GM12878 (cell line): Measurements from ENCODE around the gene MAP1LC3A. TPM values are rescaled to one million over a fixed set of nuclear protein-coding genes. Genes with fewer than 3 reads are reported as not detected.

Experiments used
- ATAC-seq: fragments of 200-7000 bp; cut with Tn5 transposase; 3 replicates; pipeline ENCODE4 v1.9.1; 2020; ENCODE audit warnings: mild to moderate bottlenecking, moderate library complexity
- BruUV-seq: library from RNA; stranded (reverse); fragments of 400-500 nt; replicated peaks from 2 replicates; lab custom pipeline; 2021; lab: Mats Ljungman, UMichigan
- CTCF ChIA-PET: fragments of 300-600 bp; sonication (Branson Sonifier 250); formaldehyde crosslinking; extraction: SDS; loops from one replicate; lab custom pipeline; 2021; ENCODE audit warnings: inconsistent platforms; lab: Yijun Ruan, JAX
- POLR2A ChIA-PET: fragments of 350-600 bp; formaldehyde crosslinking; extraction: SDS; loops from one replicate; lab custom pipeline; 2021; ENCODE audit warnings: inconsistent platforms; lab: Charles Lee
- RAD21 ChIA-PET: fragments of 300-600 bp; sonication (Branson Sonifier 250); formaldehyde crosslinking; loops from one replicate; lab custom pipeline; 2023; ENCODE audit warnings: antibody characterized with exemption; ENCODE audit not compliant: unreplicated experiment; lab: Charles Lee
- SMC1A ChIA-PET: fragments of 300-600 bp; sonication (Branson Sonifier 250); formaldehyde crosslinking; loops from one replicate; lab custom pipeline; 2023; ENCODE audit not compliant: unreplicated experiment, uncharacterized antibody; lab: Charles Lee
- DNase-seq: peaks from one replicate; pipeline ENCODE4 v3.0.0-alpha.2; 2011; ENCODE audit warnings: low read depth, low spot score
- FAIRE-seq: peaks from 3 replicates; lab custom pipeline; 2011; peaks lifted over from hg19 to GRCh38; lab: Jason Lieb, UNC
- H2AFZ ChIP-seq: 2 replicates; pipeline ENCODE4 v1.6.0; 2011; ENCODE audit warnings: low read depth, low read length, control low read depth; ENCODE audit not compliant: control insufficient read depth
- H3K27ac ChIP-seq: 2 replicates; pipeline ENCODE4 v1.5.1; 2011; ENCODE audit warnings: control low read depth; ENCODE audit not compliant: control insufficient read depth, insufficient read depth
- H3K27me3 ChIP-seq, 2 experiments: replicated peaks in 1 of 2; 2 replicates each; pipeline versions ENCODE4 v1.6.0 to v1.6.1; 2011; ENCODE audit warnings: low read length in 1 of 2; ENCODE audit not compliant: control insufficient read depth in 2 of 2, insufficient read depth in 2 of 2
- H3K36me3 ChIP-seq, 2 experiments: 2 replicates each; pipeline ENCODE4 v1.5.1; 2011; ENCODE audit warnings: low read length in 1 of 2; ENCODE audit not compliant: control insufficient read depth in 2 of 2, insufficient read depth in 2 of 2
- H3K4me1 ChIP-seq: 2 replicates; pipeline ENCODE4 v1.6.1; 2011; ENCODE audit warnings: mild to moderate bottlenecking, low read length, moderate library complexity, mixed read lengths; ENCODE audit not compliant: control insufficient read depth, insufficient read depth
- H3K4me2 ChIP-seq: 2 replicates; pipeline ENCODE4 v1.6.0; 2011; ENCODE audit warnings: control low read depth; ENCODE audit not compliant: control insufficient read depth, insufficient read depth
- H3K4me3 ChIP-seq: fragments of 200-600 bp; sonication (generic); 2 replicates; pipeline ENCODE4 v1.5.1; 2016
- H3K79me2 ChIP-seq: 2 replicates; pipeline ENCODE4 v1.6.0; 2011; ENCODE audit warnings: low read length; ENCODE audit not compliant: control insufficient read depth, insufficient read depth
- H3K9ac ChIP-seq: 2 replicates; pipeline ENCODE4 v1.8.0; 2011; ENCODE audit warnings: low read length, control low read depth, mixed read lengths; ENCODE audit not compliant: control insufficient read depth, insufficient read depth
- H3K9me3 ChIP-seq: replicated peaks from 3 replicates; pipeline ENCODE4 v1.5.1; 2011; ENCODE audit warnings: mild to moderate bottlenecking, low read length; ENCODE audit not compliant: control insufficient read depth, insufficient read depth
- H4K20me1 ChIP-seq: 2 replicates; pipeline ENCODE4 v1.6.0; 2011; ENCODE audit not compliant: control insufficient read depth, insufficient read depth
- CHD1 ChIP-seq: IDR thresholded peaks from 2 replicates; pipeline ENCODE4 v1.6.1; 2012; ENCODE audit warnings: low read depth, low read length, improper control_type of control experiment
- CTCF ChIP-seq, 3 experiments: IDR thresholded peaks in 2 of 3; conservative IDR thresholded peaks in 1 of 3; 2 replicates each; pipeline ENCODE4 v1.5.1; 2011; ENCODE audit warnings: low read depth in 3 of 3, low read length in 3 of 3, mild to moderate bottlenecking in 3 of 3, control low read depth in 2 of 3, moderate library complexity in 2 of 3, inconsistent platforms in 1 of 3, mixed read lengths in 1 of 3; ENCODE audit not compliant: control insufficient read depth in 2 of 3, insufficient read depth in 1 of 3; ENCODE audit errors: extremely low read depth in 1 of 3
- E2F4 ChIP-seq: IDR thresholded peaks from 2 replicates; pipeline ENCODE4 v1.6.1; 2012; ENCODE audit warnings: low read depth, low read length, improper control_type of control experiment
- EP300 ChIP-seq, 2 experiments: fragments of 150-350 bp in 1 of 2; IDR thresholded peaks; 2 replicates each; pipeline ENCODE4 v1.6.1; 2011 to 2012; ENCODE audit warnings: low read depth in 2 of 2, low read length in 2 of 2, borderline replicate concordance in 1 of 2, improper control_type of control experiment in 1 of 2, inconsistent platforms in 1 of 2; ENCODE audit not compliant: control insufficient read depth in 1 of 2
- ESRRA ChIP-seq: IDR thresholded peaks from 2 replicates; pipeline ENCODE4 v1.6.1; 2012; ENCODE audit warnings: mild to moderate bottlenecking, low read length, improper control_type of control experiment
- KAT2A ChIP-seq: conservative IDR thresholded peaks from 2 replicates; pipeline ENCODE4 v1.6.1; 2011; ENCODE audit warnings: low read depth, low read length; ENCODE audit not compliant: control insufficient read depth
- KDM1A ChIP-seq: fragments of 200-600 bp; sonication (generic); IDR thresholded peaks from 2 replicates; pipeline ENCODE4 v1.6.1; 2016; ENCODE audit warnings: borderline replicate concordance
- NR2C1 ChIP-seq: fragments of 450-650 bp; IDR thresholded peaks from 2 replicates; pipeline ENCODE4 v1.6.1; 2017; ENCODE audit warnings: antibody characterized with exemption, mild to moderate bottlenecking, moderate library complexity
- NR2C2 ChIP-seq: IDR thresholded peaks from 2 replicates; pipeline ENCODE4 v1.6.1; 2011; ENCODE audit warnings: borderline replicate concordance, low read depth; ENCODE audit not compliant: control insufficient read depth, insufficient read length
- PAX5 ChIP-seq: IDR thresholded peaks from 2 replicates; pipeline ENCODE4 v1.6.1; 2011; ENCODE audit warnings: low read depth, low read length, borderline replicate concordance
- PML ChIP-seq: IDR thresholded peaks from 2 replicates; pipeline ENCODE4 v1.6.1; 2012; ENCODE audit warnings: low read length, inconsistent platforms
- RFX5 ChIP-seq: IDR thresholded peaks from 2 replicates; pipeline ENCODE4 v1.6.1; 2011; ENCODE audit warnings: low read depth, low read length, improper control_type of control experiment
- SUZ12 ChIP-seq: fragments of 200-600 bp; sonication (generic); IDR thresholded peaks from one replicate; pipeline ENCODE4 v1.6.1; 2018; ENCODE audit warnings: antibody characterized with exemption, mild to moderate bottlenecking; ENCODE audit not compliant: unreplicated experiment
- TCF12 ChIP-seq: IDR thresholded peaks from 2 replicates; pipeline ENCODE4 v1.6.1; 2011; ENCODE audit warnings: low read depth, mild to moderate bottlenecking, low read length
- WGBS: methylation state at CpG from one replicate; pipeline ENCODE4 v1.1.6; 2016; ENCODE audit warnings: low lambda C conversion rate; ENCODE audit not compliant: insufficient replicate concordance, insufficient coverage; ENCODE audit errors: missing lambda C conversion rate; 5-methylcytosine and 5-hydroxymethylcytosine counted together
- in situ Hi-C: fragments of 300-500 bp; cut with MboI; formaldehyde crosslinking; loops from 9 replicates; pipeline ENCODE4 v1.14.3; 2018; ENCODE audit warnings: mixed read lengths
- intact Hi-C: fragments of 100-400 bp; cut with micrococcal nuclease; formaldehyde crosslinking; loops from one replicate; pipeline ENCODE4 v1.14.2; 2022; ENCODE audit not compliant: unreplicated experiment
- polyA plus RNA-seq, 11 experiments: library from polyadenylated mRNA; depleted of rRNA in 4 of 11; unstranded in 6 of 11; stranded (reverse) in 5 of 11; fragments of >200 nt; fragmentation: Nextera tagmentation in 4 of 11; fragmentation: Illumina TruSeq in 1 of 11; extraction: Ambion mirVana in 4 of 11; extraction: Trizol in 1 of 11; gene quantifications; 1 replicate in 1 of 11; 2 replicates in 10 of 11; pipeline versions ENCODE4 v1.2.1 to v1.2.3, GENCODE V29; 2011 to 2016; ENCODE audit warnings: inconsistent platforms in 2 of 11, missing spikeins in 2 of 11, low read depth in 1 of 11
- total RNA-seq, 4 experiments: library from RNA; depleted of rRNA in 3 of 4; stranded (reverse); fragments of >200 nt in 3 of 4; fragmentation: Illumina TruSeq in 1 of 4; extraction: Trizol in 1 of 4; gene quantifications; 2 replicates each; pipeline versions ENCODE4 v1.2.1 to v1.2.3, GENCODE V29; 2013 to 2021
- TF ChIP-seq, protein P1 (sequence below): fragments of 450-650 bp; IDR thresholded peaks from 2 replicates; pipeline ENCODE4 v1.6.1; 2014; ENCODE audit warnings: mild to moderate bottlenecking

Gene MAP1LC3A
- total and polyA plus RNA-seq, 10 of the 15 experiments (the other 5 are each of a cell fraction or from before 2014, with no cell fraction given), result 0.27 to 1.2 (median 0.39) TPM; not detected in 4

- intact Hi-C loops, result no loop called here
- WGBS, result 97% methylated on average over 5 of the region's 5 CpGs
- BruUV-seq, result no TSS peak
- no peak overlapping the region for H3K9ac ChIP-seq
- no peaks in the 10 kb centered on the region for H3K27me3 ChIP-seq
- H3K4me2 ChIP-seq, result no peak overlapping the region
- H3K79me2 ChIP-seq, result no peaks in the 10 kb centered on the region
- DNase-seq (no peak), FAIRE-seq (no peak), ATAC-seq (no peak)
- H3K27ac ChIP-seq, result no peak overlapping the region
- ChIA-PET CTCF (no interaction called here), POLR2A (interaction anchor here (0.6 kb wide), 1 partner anchor 236 kb away, joined by 3 read pairs; no protein-coding TSS in a partner anchor), SMC1A (no interaction called here)
- no peaks in the 10 kb centered on the region for H3K4me1 ChIP-seq
- no peaks in the 10 kb centered on the region for H4K20me1 ChIP-seq
- TF ChIP-seq CHD1, result no peak
- no peak for TF ChIP-seq NR2C2
- no peak for TF ChIP-seq PML
- TF ChIP-seq, protein P1, sequence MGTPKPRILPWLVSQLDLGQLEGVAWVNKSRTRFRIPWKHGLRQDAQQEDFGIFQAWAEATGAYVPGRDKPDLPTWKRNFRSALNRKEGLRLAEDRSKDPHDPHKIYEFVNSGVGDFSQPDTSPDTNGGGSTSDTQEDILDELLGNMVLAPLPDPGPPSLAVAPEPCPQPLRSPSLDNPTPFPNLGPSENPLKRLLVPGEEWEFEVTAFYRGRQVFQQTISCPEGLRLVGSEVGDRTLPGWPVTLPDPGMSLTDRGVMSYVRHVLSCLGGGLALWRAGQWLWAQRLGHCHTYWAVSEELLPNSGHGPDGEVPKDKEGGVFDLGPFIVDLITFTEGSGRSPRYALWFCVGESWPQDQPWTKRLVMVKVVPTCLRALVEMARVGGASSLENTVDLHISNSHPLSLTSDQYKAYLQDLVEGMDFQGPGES, result no peak
- no peak for TF ChIP-seq RFX5
- TF ChIP-seq PAX5, result no peak
- TF ChIP-seq KAT2A, result no peak
- TF ChIP-seq NR2C1, result no peak
- no peak for TF ChIP-seq EP300 (IDR thresholded peaks at IDR 0.05; ENCODE audit: borderline replicate concordance in 1 of 2, control insufficient read depth in 1 of 2, low read depth in 2 of 2, low read length in 2 of 2)
- no peak for TF ChIP-seq SUZ12
- TF ChIP-seq TCF12, result no peak
- TF ChIP-seq KDM1A, result no peak
- no peak for TF ChIP-seq CTCF (IDR thresholded peaks at IDR 0.05 in 2 of 3, conservative IDR thresholded peaks at IDR 0.05 in 1 of 3; ENCODE audit: control insufficient read depth in 2 of 3, extremely low read depth in 1 of 3, insufficient read depth in 1 of 3, low read depth in 3 of 3, low read length in 3 of 3)
- no peak for TF ChIP-seq ESRRA
- TF ChIP-seq E2F4, result no peak
- TF ChIP-seq, all 136 proteins: peak for 0
- RAD21 ChIA-PET, result no interaction called here
- Histone ChIP-seq H2AFZ (no peak overlapping the region), H3K4me3 (no peak overlapping the region), H3K36me3 (peaks cover 2 to 18% of the 10 kb centered on the region in 2 experiments), H3K9me3 (no peaks in the 10 kb centered on the region)
- in situ Hi-C loops, result no loop called here
Measured at GRCh38 chr20:34574426-34574825, 15.9 kb downstream of the MAP1LC3A start.
